HEK293 (cell line): Measurements from ENCODE around the gene ARHGAP26.

Experiments used
- PRDM1 ChIP-seq: fragments of 450-650 bp; formaldehyde crosslinking; IDR thresholded peaks from 2 replicates; pipeline ENCODE4; 2016; ENCODE audit warnings: missing biosample characterization, missing genetic modification characterization
- SP7 ChIP-seq: fragments of 450-650 bp; formaldehyde crosslinking; IDR thresholded peaks from 2 replicates; pipeline ENCODE4 v1.5.1; 2016; ENCODE audit warnings: missing biosample characterization, missing genetic modification characterization
- ZFP3 ChIP-seq: fragments of 450-650 bp; formaldehyde crosslinking; IDR thresholded peaks from 2 replicates; pipeline ENCODE4 v1.5.1; 2016; ENCODE audit warnings: low read depth, missing biosample characterization, missing genetic modification characterization
- ZNF416 ChIP-seq: fragments of 450-650 bp; formaldehyde crosslinking; IDR thresholded peaks from 2 replicates; pipeline ENCODE4 v1.5.1; 2016; ENCODE audit warnings: missing biosample characterization, missing genetic modification characterization
- ZNF561 ChIP-seq: fragments of 450-650 bp; IDR thresholded peaks from 2 replicates; pipeline ENCODE4 v1.5.1; 2018; ENCODE audit warnings: missing biosample characterization, missing genetic modification characterization, borderline replicate concordance
- ZNF776 ChIP-seq: fragments of 450-650 bp; formaldehyde crosslinking; IDR thresholded peaks from 2 replicates; pipeline ENCODE4 v1.5.0; 2017; ENCODE audit warnings: missing biosample characterization, missing genetic modification characterization, borderline replicate concordance
- TF ChIP-seq, protein P1 (sequence below): fragments of 450-650 bp; formaldehyde crosslinking; IDR thresholded peaks from 2 replicates; pipeline ENCODE4 v1.5.1; 2016; ENCODE audit warnings: missing biosample characterization, missing genetic modification characterization
- TF ChIP-seq, protein P2 (sequence below): fragments of 450-650 bp; formaldehyde crosslinking; IDR thresholded peaks from 2 replicates; pipeline ENCODE4 v1.5.1; 2016; ENCODE audit warnings: missing biosample characterization, missing genetic modification characterization

DNA sequence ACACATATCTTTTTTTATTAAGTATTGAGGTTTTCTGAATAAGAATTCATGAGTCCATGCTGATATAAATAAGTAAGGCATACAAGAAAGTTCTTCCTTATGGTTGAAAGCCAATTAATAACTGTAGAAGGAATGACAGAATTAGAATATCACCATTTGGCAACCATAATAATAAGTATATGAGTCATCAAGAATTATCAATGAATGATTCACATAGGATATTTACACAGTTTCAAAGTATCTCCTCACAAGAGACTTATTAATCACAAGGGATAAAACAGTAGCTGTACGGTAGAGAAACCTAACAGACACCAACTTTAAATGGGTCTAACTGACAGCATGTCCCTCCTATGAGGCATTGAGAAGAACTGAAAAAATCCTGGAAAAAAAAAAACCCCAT lies 471.7 kb downstream of the ARHGAP26 start:
- TF ChIP-seq SP7 (tag by site-specific recombination) = no peak
- TF ChIP-seq ZFP3 (tag by site-specific recombination) = no peak
- TF ChIP-seq PRDM1 = no peak
- TF ChIP-seq, protein P1, sequence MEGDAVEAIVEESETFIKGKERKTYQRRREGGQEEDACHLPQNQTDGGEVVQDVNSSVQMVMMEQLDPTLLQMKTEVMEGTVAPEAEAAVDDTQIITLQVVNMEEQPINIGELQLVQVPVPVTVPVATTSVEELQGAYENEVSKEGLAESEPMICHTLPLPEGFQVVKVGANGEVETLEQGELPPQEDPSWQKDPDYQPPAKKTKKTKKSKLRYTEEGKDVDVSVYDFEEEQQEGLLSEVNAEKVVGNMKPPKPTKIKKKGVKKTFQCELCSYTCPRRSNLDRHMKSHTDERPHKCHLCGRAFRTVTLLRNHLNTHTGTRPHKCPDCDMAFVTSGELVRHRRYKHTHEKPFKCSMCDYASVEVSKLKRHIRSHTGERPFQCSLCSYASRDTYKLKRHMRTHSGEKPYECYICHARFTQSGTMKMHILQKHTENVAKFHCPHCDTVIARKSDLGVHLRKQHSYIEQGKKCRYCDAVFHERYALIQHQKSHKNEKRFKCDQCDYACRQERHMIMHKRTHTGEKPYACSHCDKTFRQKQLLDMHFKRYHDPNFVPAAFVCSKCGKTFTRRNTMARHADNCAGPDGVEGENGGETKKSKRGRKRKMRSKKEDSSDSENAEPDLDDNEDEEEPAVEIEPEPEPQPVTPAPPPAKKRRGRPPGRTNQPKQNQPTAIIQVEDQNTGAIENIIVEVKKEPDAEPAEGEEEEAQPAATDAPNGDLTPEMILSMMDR (tag by site-specific recombination) = no peak
- TF ChIP-seq ZNF776 = no peak
- TF ChIP-seq, protein P2, sequence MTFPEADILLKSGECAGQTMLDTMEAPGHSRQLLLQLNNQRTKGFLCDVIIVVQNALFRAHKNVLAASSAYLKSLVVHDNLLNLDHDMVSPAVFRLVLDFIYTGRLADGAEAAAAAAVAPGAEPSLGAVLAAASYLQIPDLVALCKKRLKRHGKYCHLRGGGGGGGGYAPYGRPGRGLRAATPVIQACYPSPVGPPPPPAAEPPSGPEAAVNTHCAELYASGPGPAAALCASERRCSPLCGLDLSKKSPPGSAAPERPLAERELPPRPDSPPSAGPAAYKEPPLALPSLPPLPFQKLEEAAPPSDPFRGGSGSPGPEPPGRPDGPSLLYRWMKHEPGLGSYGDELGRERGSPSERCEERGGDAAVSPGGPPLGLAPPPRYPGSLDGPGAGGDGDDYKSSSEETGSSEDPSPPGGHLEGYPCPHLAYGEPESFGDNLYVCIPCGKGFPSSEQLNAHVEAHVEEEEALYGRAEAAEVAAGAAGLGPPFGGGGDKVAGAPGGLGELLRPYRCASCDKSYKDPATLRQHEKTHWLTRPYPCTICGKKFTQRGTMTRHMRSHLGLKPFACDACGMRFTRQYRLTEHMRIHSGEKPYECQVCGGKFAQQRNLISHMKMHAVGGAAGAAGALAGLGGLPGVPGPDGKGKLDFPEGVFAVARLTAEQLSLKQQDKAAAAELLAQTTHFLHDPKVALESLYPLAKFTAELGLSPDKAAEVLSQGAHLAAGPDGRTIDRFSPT (tag by site-specific recombination) = no peak
- no peak for TF ChIP-seq ZNF416 (tag by site-specific recombination)
- no peak for TF ChIP-seq ZNF561
